IPS DF 4.7 (cell line): ENCODE data around the gene GPT2.
A peak's percentile ranks its signal among the peaks of the same experiment; 100 is the strongest.
"Not testable (repeated sequence)": the region's sequence is repeated elsewhere in the genome, so short reads cannot be mapped to it uniquely, and the experiment has no call there.

ENCODE experiments used
- DNase-seq: peaks from one replicate; pipeline ENCODE4 v3.0.0-alpha.2; 2013; ENCODE audit warnings: low spot score; ENCODE audit errors: extremely low read depth

GPT2 gene

DNA sequence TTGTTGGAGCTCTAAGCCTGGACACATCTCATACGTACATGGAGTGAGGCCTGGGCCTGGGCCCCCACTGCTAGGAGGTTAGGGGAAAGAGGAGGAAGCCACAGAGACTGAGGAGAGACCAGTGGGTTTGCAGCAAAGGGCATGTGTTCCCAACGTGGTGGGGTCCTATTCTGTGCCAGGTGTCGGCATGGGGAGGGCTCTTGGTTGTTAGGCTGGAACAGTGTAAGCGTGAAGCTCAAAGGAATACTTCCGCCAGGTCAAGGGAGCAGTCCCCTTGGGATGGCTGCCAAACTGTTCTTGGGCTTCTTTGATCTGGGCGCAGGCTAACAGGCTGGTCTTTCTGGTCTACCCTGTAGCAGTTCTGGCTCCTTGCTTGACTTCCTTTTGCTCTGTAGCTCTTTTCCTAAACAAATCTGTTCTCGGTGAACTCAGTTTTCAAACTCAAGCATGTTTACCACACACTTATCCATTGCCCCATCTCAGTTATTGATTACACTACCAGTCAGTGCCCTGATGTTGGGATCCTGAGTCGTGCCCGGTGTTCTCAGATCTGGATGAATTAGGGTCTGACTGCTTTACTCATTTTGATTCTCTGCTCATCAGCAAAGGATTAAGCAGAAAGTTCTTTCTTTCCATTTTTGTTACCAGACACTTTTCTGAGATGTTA, 36.4 kb downstream of the GPT2 start:
- DNase-seq = no peak

DNA sequence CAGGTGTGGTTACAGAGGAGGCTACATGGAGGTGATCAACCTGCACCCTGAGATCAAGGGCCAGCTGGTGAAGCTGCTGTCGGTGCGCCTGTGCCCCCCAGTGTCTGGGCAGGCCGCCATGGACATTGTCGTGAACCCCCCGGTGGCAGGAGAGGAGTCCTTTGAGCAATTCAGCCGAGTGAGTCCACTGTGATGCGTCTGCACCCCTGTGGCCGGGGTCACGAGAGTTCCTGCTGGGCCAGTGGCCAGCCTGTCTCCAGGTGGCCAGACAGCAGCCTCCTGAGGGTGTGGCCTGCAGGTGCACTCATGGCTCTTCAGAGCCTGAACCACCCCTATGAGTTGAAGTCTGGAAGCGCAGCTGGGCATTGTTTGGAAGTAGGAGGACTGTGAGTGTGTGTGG, 38.1 kb downstream of the GPT2 start:
- no peak for DNase-seq

DNA sequence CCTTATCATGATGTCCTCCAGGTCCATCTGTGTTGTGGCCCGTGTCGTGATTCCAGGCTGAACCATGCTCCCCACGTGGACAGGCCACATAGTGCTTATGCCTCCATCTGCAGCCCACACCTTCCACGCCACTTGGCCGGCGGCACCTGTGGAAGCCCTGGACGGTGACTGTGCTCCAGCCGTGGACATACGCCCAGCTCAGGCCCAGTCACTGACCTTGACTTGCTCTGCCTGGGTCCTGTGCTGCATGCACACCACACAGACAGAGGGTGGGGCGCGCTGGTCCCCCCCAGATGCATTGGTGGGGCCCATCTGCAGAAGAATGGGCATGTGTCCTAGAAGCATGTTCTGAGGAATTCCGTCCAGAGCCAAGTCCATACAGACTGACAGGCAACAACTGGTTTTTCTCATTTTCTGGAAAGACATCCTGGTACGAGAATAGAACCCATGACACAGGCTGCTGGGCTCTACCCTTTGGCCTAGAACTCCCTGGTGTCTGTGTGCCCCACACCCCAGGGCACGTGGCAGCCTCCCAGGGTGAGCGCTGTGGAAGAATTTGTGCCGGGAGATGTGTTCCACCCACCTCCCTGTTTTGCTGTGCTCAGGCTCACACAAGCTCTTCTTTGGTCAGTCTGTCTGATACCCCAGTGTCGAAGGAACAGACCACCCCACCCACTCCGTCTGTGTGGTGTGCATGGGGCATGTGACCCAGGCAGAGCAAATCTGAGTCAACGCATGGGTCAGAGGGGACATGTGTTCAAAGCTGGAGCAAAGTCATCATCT, 39.5 kb downstream of the GPT2 start:
- no peak for DNase-seq

DNA sequence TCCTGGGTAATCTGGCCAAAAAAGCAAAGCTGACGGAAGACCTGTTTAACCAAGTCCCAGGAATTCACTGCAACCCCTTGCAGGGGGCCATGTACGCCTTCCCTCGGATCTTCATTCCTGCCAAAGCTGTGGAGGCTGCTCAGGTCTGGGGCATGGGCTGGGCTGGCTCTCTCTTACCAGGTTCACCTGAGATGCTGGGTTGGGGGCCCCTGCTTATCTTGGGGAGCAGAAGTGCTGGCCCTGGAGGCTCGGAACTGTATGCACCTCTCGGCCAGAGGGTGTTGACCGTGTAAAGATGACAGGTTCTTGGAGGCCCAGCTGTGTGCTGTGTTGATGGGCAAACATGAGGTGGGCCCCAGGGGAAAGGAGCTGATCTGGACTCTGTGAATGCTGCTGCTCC, 40.2 kb downstream of the GPT2 start:
- no peak for DNase-seq

DNA sequence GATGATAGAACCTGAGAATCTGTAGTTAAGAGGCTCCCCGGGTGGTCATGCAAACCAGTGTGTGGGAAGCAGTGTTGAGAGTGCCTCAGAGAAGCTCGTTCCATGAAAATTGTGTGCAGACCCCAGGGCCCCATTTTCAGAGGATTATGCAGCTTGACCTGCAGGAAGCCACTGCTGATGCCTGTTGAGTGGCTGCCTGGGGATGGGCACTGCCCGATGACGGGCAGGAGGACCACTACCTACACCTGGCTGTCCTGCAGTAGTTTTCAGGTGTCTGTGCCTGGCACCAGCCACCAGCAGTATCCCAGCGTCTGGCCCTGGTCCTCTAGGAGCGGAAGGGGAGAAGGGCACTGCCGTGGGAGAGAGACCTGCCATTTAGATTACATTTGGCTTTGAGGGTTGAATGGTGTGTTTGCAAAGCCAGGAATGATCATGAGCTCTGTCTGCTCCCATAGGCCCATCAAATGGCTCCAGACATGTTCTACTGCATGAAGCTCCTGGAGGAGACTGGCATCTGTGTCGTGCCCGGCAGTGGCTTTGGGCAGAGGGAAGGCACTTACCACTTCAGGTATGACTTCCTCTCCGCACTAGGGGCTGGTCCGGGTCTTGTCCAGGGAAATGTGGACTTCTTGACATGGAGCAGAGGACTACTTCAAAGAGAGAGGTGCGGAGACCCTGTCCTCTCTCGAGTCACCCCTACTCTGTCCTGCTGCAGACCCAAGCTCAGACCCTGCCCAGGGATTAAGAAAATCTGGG, 42.5 kb downstream of the GPT2 start:
- DNase-seq = no peak

DNA sequence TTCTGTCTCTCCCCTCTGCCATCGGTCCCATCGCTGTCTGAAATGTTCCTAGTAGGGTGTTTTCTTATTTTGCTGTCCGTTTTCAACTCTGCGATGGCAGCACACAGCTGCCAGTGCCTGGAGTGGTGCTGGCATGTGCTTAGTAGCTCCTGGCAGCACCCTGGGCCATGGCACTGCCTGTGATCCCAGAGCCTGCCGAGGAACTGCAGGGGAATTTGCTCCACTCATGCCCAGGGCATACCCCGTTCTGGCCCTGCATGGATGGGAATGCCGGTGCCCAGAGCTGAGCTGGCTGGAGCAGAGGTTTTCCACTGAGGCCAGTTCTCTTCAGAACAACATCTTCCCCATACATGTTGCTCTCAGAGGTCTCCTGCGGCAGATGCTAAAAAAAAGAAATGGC, 43.1 kb downstream of the GPT2 start:
- no peak for DNase-seq

DNA sequence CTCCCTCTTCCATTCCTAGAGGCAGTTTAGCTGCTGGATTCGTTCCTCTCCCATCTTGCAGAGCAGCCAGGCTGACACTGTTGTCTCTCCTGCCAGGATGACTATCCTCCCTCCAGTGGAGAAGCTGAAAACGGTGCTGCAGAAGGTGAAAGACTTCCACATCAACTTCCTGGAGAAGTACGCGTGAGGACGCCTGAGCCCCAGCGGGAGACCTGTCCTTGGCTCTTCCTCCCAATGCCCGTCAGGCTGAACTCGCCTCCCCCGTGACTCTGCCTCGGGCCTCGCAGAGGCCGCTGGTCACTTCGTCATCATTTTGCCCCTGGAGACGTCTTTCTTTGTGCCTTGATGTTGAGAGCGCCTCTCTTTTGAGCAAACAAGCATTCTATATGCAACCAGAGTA, 44.6 kb downstream of the GPT2 start:
- no peak for DNase-seq

DNA sequence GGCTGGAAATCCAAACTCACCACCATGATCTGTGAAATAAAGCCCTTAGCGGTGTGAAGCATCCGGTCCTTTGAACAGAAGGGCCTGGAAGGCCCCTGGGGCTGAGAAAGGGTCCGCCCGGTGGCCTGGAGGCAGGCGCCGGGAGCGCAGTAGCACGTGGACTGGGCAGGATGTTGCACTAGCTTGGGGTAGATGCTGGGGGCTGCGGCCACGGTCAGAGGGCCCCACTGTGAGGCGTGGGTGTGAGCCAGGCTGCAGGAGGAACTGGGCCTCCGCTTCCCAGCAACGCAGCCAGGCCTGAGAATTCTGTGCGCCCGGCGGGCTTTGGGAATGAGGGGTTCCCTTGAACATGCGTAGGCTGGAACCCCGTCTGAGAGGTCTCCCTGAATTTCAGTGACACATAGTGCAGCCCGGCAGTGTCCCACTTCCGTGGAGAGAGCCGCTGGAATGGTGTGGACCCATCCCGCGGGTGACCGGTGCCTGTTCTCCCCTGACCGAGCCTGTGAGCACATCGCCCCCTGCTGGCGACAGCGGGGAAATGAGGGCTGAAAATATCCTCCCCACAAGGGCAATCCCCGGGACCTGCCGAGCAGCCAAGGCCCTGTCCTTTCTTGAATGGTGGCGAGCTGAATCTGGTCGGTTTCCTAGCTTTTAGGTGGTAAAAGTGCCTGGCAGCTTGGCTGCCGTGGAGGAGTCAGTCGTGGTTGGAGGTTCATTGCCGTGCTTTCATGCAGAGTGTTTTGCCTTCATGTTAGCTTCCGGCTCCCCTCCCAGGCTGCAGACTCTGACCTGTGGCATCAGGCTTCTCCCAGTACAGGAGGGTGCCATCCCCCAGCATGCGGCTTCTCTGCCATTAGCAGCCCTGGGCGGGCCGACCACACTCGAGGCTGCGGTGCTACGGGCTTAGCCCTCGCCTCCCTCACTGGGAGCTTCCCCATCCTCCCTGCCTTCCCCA, 45.5 kb downstream of the GPT2 start:
- DNase-seq = peak; percentile 53

DNA sequence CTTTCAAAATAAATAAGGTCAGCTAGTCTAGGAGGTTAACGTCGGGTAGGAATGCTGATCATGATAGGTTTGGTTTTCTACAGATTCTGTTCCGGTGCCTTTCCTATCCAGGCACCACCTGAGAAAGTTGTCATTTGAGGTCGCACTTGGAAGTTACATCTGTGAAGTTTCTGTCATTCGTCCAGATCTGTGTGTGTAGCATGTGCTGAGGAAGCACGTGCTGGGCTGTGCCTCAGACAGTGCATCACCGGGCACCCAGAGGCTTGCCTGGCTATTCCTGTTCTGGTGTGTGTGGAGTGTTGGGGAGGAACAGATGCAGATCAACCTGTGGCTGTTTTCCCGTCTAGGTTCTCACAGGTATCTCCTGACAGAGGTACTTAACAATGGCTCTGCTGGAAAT, 46.7 kb downstream of the GPT2 start:
- DNase-seq = no peak

DNA sequence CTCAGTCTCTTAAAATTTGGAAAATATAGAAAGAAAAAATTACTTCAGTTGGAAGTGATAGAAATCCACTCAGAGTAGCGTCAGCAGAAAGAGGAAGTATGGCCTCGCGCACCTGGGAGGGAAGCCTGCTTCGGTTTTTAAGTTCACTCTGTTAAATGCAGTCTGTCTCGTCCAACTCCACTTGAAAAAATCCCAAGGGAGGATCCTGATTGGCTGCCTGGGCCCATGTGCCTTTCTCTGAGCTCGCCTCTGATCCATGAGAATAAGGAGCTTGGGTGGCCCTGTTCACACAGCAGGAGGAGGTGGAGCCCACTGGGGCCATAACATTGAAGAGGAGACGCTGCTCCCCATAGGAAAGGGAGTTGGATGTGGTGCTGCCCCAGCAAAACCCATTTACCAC, 48.6 kb downstream of the GPT2 start:
- peak; percentile 36 for DNase-seq

DNA sequence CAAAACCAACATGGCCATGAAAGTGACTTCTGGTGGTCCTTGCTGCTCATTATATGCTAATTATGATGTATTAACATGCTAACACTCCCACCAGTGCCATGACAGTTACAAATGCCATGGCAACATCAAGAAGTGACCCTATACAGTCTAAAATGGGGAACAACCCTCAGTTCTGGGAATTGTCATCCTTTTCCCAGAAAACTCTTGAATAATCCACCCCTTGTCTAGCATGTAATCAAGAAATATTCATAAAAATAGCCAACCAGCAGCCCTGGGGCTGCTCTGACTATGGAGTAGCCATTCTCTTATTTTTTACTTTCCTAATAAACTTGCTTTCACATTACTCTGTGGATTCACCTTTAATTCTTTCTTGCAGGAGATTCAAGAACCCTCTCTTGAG, 53.4 kb downstream of the GPT2 start:
- DNase-seq = no peak

DNA sequence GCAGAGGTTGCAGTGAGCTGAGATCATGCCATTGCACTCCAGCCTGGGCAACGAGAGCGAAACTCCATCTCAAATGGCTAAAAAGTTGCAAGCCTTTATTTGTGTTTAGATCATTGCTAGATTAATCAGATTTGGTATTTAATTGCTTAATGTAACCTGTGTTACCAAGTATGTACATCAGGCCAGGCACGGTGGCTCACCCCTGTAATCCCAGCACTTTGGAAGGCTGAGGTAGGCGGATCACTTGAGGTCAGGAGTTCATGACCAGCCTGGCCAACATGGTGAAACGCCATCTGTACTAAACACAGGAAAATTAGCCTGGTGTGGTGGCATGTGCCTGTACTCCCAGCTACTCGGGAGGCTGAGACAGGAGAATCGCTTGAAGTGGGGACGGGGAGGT, 60.6 kb downstream of the GPT2 start:
- DNase-seq = not testable (repeated sequence)

DNA sequence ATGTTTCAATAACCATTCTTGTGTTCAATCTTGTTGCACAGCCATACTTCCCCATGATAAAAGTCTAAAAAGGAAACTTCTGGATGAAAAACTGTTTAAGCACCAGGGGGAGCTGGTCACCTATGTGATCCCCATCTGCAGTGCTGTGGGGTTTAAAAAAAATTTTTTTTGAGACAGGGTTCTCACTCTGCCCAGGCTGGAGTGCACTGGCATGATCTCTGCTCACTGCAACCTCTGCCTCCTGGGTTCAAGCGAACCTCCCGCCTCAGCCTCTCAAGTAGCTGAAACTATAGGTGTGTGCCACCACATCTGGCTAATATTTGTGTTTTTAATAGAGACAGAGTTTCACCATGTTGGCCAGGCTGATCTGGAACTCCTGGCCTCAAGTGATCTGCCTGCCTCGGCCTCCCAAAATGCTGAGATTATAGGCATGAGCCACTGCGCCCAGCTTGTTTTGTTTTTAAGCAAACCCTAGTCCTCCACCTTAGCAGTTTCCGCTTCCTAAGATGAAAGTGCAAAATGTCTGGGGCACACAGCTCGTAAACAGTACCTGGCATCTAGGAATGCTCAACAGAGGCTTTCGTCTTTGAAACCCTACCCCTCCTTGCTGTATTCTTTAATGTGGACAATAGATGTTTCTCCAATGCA, 63.9 kb downstream of the GPT2 start:
- DNase-seq = no peak

DNA sequence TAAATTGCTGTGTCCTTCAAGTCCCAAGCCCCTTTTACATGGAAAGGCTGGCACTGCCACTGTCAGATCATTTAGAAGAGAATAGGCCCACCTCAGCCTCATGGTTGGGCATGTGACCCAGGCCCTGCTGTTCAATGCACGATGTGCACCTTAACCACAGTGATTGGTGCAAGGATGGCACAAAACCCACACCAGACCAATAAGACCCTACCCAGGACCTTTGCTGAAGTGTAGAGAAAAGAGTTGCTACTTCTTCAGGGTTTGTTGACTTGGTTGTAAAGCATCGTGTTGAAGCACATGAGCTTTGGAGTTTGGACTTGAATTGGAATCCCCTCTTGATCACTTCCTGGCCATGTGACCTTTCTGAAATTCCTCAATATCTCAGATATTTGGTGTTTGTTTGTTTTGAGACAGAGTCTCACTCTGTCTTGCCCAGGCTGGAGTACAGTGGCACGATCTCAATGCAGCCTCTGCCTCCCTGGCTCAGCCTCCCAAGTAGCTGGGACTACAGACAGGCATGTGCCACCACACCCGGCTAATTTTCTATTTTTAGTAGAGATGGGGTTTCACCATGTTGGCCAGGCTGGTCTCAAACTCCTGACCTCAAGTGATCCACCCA, 64.5 kb downstream of the GPT2 start:
- no peak for DNase-seq

DNA sequence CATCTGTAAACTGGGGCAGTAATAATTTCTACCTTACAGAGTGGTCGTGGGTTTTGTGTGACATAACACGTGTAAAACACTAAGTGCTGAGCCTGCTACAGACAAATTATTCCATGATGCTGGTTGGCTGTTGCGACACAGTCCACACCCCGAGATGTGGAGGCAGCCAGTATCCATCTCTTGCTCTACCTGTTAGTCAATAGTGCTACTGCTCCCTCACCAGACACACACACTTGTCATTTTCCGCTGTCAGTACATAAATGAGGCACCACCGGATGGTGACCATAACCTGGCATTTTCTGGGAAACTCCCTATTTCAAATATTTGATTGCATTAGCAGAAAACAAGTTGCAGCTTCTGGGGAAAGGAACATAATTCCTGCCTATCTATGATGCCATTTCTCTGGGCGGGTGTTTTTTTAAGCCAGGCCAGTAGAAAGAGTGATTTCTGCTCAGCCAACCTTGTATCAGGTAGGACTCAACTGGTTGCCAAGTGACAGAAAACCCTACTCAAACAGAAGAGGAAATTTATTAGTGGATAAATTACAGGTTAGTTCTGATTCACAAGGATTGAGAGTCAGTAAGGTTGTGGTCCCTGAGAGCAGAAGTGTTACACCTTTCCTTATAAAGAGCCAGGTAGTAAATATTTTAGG, 65.2 kb downstream of the GPT2 start:
- DNase-seq = no peak

DNA sequence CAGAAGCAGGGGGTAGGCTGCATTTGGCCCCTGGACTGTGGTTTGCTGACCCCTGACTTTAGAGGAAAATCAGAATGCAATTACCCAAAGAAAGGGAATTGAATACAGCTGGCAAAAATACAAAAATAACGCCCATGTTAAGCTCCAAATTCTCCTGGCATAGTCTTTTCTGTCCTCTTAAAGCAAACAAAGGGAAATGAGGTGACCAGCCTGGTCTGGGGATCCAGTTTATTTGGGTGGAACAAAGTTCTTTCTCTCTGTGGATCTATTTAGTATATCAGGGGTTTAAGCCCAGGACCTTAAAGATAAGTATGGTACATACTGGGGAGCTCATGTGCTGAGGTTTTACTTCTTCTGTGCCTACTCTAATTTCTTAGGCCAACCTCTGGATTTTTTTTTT, 65.8 kb downstream of the GPT2 start:
- no peak for DNase-seq

DNA sequence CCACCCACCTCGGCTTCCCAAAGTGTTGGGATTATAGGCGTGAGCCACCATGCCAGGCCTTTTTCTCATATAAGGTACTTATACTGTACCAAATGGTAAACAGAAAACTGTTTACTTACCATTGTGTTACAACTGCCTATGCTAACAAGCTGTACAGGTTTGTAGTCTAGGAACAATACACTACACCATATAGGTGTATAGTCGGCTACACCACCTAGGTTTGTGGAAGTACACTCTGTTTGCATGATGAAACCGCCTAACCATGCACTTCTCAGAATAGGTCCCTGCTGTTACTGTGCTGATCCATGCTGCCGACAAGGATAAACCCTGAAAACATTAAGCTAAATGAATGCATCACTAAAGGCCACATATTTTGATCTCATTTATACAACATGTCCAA, 70.4 kb downstream of the GPT2 start:
- no peak for DNase-seq

DNA sequence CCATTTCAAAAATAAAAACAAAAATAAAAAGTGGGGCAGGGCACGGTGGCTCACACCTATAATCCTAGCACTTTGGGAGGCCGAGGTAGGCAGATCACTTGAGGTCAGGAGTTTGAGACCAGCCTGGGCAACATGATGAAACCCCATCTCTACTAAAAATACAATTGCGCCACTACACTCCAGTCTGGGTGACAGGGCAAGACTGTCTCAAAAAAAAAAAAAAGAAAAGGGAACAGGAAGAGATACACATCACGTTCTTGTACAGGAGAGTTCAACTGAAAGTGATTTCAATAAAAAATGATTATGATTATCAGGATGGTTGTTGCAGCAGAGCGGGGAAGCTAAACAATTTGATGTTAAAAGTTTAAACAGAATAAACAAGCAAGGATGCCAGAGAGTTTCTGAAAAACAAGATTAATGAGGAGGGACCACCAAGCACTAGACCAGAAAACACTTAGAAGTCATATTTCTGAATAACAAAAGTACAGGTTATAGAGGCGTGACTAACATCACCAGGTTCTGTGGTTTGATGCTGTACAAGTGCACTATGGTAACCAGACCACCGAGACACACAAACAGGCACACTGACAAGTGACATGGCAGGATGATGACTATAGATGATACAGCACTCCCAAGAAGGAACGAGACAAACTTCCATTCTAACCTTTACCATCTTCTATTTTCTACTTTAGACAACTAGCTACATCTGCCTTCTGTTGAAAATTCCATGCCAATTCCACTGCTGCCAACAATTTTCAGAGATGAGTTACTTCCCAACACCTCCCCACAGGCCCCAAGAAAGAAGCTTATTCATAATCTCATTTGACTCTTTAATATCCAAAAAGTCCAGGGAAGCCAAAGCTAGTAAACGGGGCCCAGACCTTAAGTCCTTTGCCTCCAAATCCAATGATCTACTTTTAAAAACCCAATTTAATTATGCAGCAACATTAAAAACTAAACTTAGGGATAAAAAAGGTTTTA, 77.5 kb downstream of the GPT2 start:
- no peak for DNase-seq

DNA sequence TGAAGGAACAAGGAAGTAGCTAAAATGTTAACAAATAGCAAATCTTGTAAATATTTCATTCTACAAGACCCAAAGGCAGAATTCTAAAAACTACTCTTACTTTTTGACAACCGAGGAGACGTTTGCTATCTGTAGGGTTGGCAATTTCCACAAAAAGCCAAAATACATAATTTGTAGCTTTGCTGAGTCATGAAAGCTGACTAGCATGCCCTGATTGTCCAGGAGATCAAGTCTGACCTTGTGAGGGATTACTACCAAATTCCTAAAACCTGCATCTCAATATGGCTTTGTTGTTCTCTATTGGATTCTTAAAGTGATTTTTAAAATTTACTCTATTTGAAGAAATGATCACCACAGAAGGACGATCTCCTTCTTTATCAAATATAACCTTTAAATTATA, 78.5 kb downstream of the GPT2 start:
- no peak for DNase-seq
